ENCODE results near the gene OLFM2. TPM values are rescaled to one million over a fixed set of nuclear protein-coding genes. Genes with fewer than 3 reads are reported as not detected.

OLFM2 gene
- total and polyA plus RNA-seq, 4 experiments from 2014 or later = 5.0 to 10.4 (median 9.4) TPM

DNA sequence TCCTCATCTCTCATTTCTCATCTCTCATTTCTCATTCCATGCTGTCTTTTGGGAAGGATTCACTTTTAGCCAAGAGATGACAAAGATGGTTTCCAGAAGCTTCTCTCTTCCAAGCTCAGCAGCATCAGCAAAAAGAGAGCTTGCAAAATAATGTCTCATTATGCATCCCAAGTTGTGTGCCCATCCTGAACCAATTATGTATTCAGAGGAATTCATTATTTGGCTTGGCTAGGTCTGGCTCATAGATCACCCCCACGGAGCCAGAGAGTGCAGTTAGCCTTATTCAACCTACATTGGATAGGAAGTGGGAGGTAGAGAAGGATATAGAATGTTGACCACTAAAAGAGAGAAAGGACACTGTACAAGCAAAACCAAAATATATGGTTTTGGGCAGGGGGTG is 5.4 kb upstream of the OLFM2 start:
- H3K9me3 Mint-ChIP-seq = peaks cover 0 to 27% (median 16%) of the 10 kb centered on the region in 8 donors
- peaks cover 19 to 26% of the 10 kb centered on the region in 2 donors for H3K27me3 Mint-ChIP-seq
- no peaks in the 10 kb centered on the region for H3K36me3 ChIP-seq (ENCODE audit: insufficient read depth, low read length)
- no peak overlapping the region for H3K4me3 ChIP-seq (ENCODE audit: low read length in 2 of 2)
- no peak overlapping the region for H3K27ac Mint-ChIP-seq
- peaks cover 5% of the 10 kb centered on the region for H3K4me1 ChIP-seq (ENCODE audit: insufficient read depth, low read length)
- POLR2A ChIA-PET (ENCODE audit: partially characterized antibody) = no interaction called here
- intact Hi-C loops (cut with micrococcal nuclease) = no loop called here
- H3K9me3 ChIP-seq (ENCODE audit: control insufficient read depth in 1 of 2, low read length in 2 of 2) = peaks cover 0 to 6% of the 10 kb centered on the region in 2 donors
- DNase-seq = no peak
- peaks cover 4 to 6% (median 5%) of the 10 kb centered on the region in 4 donors for H3K4me1 Mint-ChIP-seq
- no peak overlapping the region for H3K4me3 Mint-ChIP-seq
- CTCF ChIA-PET (ENCODE audit: partially characterized antibody) = interaction anchor here (1.3 kb wide), 1 partner anchor 86 kb away, joined by 5 read pairs; no protein-coding TSS in a partner anchor
- peaks cover 7% of the 10 kb centered on the region for H3K27me3 ChIP-seq (ENCODE audit: insufficient read depth, low read length)
- peaks cover 0 to 4% of the 10 kb centered on the region in 2 donors for H3K36me3 Mint-ChIP-seq
- H3K27ac ChIP-seq (ENCODE audit: low read depth, low read length) = no peak overlapping the region

DNA sequence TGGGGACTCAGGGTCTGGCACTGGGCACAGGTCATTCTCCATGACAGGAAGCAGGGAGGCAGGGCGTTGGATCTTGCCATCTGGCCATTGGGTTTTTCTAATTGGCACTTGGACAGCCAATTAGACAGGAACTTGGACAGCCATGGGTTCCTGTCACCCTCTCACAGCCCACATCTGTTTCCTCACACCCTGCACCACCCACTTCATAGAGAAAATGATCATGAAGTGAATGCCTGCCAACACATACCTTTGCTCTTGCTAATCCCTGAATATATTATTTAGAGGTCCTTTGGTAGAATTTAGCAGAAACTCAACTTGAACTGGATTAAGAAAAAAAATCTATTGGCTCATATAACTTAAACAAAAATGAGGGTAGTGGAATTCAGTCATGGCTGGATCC is 4.9 kb upstream of the OLFM2 start:
- peaks cover 0 to 4% of the 10 kb centered on the region in 2 donors for H3K36me3 Mint-ChIP-seq
- intact Hi-C loops (cut with micrococcal nuclease) = no loop called here

DNA sequence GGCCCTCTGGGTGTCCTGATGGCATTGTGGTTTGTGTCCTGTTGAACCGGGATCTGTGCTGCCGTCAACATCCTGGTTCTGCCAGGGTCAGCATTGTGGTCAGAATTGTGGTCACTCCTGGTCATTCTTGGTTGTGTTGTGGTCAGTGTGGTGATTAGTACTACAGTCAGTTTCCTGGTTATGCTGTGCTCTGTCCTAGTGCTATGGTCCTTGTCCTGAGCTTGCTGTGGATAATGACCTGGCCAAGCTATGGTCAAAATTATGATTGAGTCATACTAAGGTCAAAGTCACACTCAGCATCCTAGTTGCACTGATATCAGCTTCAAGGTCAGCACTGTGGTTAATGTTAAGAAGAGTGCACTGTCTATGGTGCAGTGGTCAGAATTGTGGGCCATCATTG is 4.5 kb upstream of the OLFM2 start:
- no peaks in the 10 kb centered on the region for H3K36me3 ChIP-seq (ENCODE audit: insufficient read depth, low read length)
- CTCF ChIA-PET (ENCODE audit: partially characterized antibody) = interaction anchor here (1.3 kb wide), 1 partner anchor 87 kb away, joined by 5 read pairs; no protein-coding TSS in a partner anchor
- Mint-ChIP-seq H3K36me3 (peaks cover 0 to 4% of the 10 kb centered on the region in 2 donors), H3K27me3 (peaks cover 20 to 27% of the 10 kb centered on the region in 2 donors), H3K4me3 (no peak overlapping the region), H3K9me3 (peaks cover 0 to 27% (median 16%) of the 10 kb centered on the region in 8 donors), H3K4me1 (peaks cover 5 to 9% (median 7%) of the 10 kb centered on the region in 4 donors), H3K27ac (no peak overlapping the region)
- intact Hi-C loops (cut with micrococcal nuclease) = no loop called here
- peaks cover 9% of the 10 kb centered on the region for H3K4me1 ChIP-seq (ENCODE audit: insufficient read depth, low read length)
- DNase-seq = no peak
- POLR2A ChIA-PET (ENCODE audit: partially characterized antibody) = no interaction called here
- peaks cover 9% of the 10 kb centered on the region for H3K27me3 ChIP-seq (ENCODE audit: insufficient read depth, low read length)
- H3K27ac ChIP-seq (ENCODE audit: low read depth, low read length) = no peak overlapping the region
- H3K9me3 ChIP-seq (ENCODE audit: control insufficient read depth in 1 of 2, low read length in 2 of 2) = peaks cover 0 to 6% of the 10 kb centered on the region in 2 donors
- no peak overlapping the region for H3K4me3 ChIP-seq (ENCODE audit: low read length in 2 of 2)

More for the DNA sequence above, 4.9 kb upstream of the OLFM2 start:
- Mint-ChIP-seq H3K9me3 (peaks cover 0 to 27% (median 16%) of the 10 kb centered on the region in 8 donors), H3K27me3 (peaks cover 19 to 26% of the 10 kb centered on the region in 2 donors), H3K27ac (no peak overlapping the region), H3K4me1 (peaks cover 5 to 8% (median 6%) of the 10 kb centered on the region in 4 donors), H3K4me3 (no peak overlapping the region)
- no peak overlapping the region for H3K27ac ChIP-seq (ENCODE audit: low read depth, low read length)
- ChIA-PET POLR2A (ENCODE audit: partially characterized antibody) (no interaction called here), CTCF (ENCODE audit: partially characterized antibody) (interaction anchor here (1.3 kb wide), 1 partner anchor 86 kb away, joined by 5 read pairs; no protein-coding TSS in a partner anchor)
- H3K27me3 ChIP-seq (ENCODE audit: insufficient read depth, low read length) = peaks cover 9% of the 10 kb centered on the region
- H3K4me3 ChIP-seq (ENCODE audit: low read length in 2 of 2) = no peak overlapping the region
- no peak for DNase-seq
- peaks cover 0 to 6% of the 10 kb centered on the region in 2 donors for H3K9me3 ChIP-seq (ENCODE audit: control insufficient read depth in 1 of 2, low read length in 2 of 2)
- H3K36me3 ChIP-seq (ENCODE audit: insufficient read depth, low read length) = no peaks in the 10 kb centered on the region
- H3K4me1 ChIP-seq (ENCODE audit: insufficient read depth, low read length) = peaks cover 6% of the 10 kb centered on the region

DNA sequence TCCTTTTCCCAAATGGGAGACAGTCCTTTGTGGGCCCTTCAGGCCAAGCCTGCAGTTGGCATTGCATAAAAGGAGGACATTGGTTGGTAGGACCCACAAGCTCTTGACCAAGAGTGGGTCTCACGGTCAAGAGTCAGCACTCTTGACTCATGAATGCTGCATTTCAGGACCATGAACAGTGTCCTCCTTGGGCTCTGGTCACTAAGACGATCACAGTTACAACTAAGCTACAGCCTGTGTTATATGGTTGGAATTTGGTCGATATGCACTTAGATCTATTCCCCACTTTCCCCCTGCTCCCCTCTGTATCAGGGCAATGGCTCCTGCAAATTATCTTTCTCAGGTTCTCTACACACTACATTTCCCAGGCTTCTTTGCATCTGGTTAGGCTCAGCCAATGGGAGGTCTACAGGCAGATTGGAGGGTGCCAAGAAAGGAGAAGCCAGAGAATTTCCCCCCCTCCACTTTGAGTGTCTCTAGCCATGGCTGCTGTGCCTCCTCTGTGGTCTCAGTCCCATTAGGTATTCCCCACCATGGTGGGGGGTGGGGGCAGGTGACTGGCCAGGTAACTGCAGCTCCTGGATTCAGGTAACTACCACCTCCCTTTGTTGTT is 3.1 kb upstream of the OLFM2 start:
- intact Hi-C loops (cut with micrococcal nuclease) = no loop called here
- no peak overlapping the region for H3K4me3 ChIP-seq (ENCODE audit: low read length in 2 of 2)
- Mint-ChIP-seq H3K36me3 (peaks cover 0 to 4% of the 10 kb centered on the region in 2 donors), H3K9me3 (peaks cover 0 to 26% (median 16%) of the 10 kb centered on the region in 8 donors), H3K27ac (no peak overlapping the region), H3K4me1 (peaks cover 12 to 22% (median 18%) of the 10 kb centered on the region in 4 donors), H3K4me3 (peak overlapping the region in 2 of 8 donors; percentile 39 to 46), H3K27me3 (peaks cover 34 to 37% of the 10 kb centered on the region in 2 donors)
- no peak for DNase-seq
- POLR2A ChIA-PET (ENCODE audit: partially characterized antibody) = no interaction called here
- peaks cover 20% of the 10 kb centered on the region for H3K27me3 ChIP-seq (ENCODE audit: insufficient read depth, low read length)
- no peaks in the 10 kb centered on the region for H3K36me3 ChIP-seq (ENCODE audit: insufficient read depth, low read length)
- CTCF ChIA-PET (ENCODE audit: partially characterized antibody) = interaction anchor here (1.6 kb wide), 1 partner anchor 88 kb away, joined by 4 read pairs; no protein-coding TSS in a partner anchor
- no peak overlapping the region for H3K27ac ChIP-seq (ENCODE audit: low read depth, low read length)
- peaks cover 0 to 6% of the 10 kb centered on the region in 2 donors for H3K9me3 ChIP-seq (ENCODE audit: control insufficient read depth in 1 of 2, low read length in 2 of 2)
- peaks cover 23% of the 10 kb centered on the region for H3K4me1 ChIP-seq (ENCODE audit: insufficient read depth, low read length)

DNA sequence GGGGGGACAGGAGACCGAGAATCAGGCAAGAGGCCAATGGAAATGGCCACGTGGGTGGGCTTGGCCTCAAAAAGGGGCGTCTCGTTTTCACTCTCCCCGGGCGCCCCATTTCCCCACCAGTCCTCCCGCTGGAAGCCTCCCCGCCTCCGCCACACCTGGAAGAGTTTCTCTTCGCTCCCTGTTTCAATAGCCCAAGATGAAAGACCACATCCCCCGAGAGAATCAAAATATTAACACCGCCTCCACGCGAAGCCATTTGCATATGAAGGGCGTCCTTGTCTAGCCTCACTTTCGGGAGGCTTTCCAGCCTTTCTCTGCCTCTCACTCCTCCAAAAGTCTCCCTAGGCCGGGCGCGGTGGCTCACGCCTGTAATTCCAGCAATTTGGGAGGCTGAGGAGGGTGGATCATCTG is 691 bp upstream of the OLFM2 start:
- H3K27me3 ChIP-seq (ENCODE audit: insufficient read depth, low read length) = peaks cover 24% of the 10 kb centered on the region
- H3K27me3 Mint-ChIP-seq = peaks cover 41 to 51% of the 10 kb centered on the region in 2 donors
- H3K9me3 Mint-ChIP-seq = peaks cover 0 to 13% (median 8%) of the 10 kb centered on the region in 8 donors
- CTCF ChIA-PET (ENCODE audit: partially characterized antibody) = no interaction called here
- peak overlapping the region in 1 of 2 donors; percentile 24 for H3K4me3 ChIP-seq (ENCODE audit: low read length in 2 of 2)
- H3K36me3 ChIP-seq (ENCODE audit: insufficient read depth, low read length) = no peaks in the 10 kb centered on the region
- H3K4me1 Mint-ChIP-seq = peaks cover 12 to 28% (median 21%) of the 10 kb centered on the region in 4 donors
- peak overlapping the region in 3 of 7 donors; percentile 1 to 35 (median 19) for H3K27ac Mint-ChIP-seq
- no peak for DNase-seq
- peak overlapping the region; percentile 49 to 93 (median 68) for H3K4me3 Mint-ChIP-seq
- H3K27ac ChIP-seq (ENCODE audit: low read depth, low read length) = no peak overlapping the region
- POLR2A ChIA-PET (ENCODE audit: partially characterized antibody) = no interaction called here
- H3K4me1 ChIP-seq (ENCODE audit: insufficient read depth, low read length) = peaks cover 30% of the 10 kb centered on the region
- H3K36me3 Mint-ChIP-seq = no peaks in the 10 kb centered on the region
- intact Hi-C loops (cut with micrococcal nuclease) = no loop called here
- peaks cover 0 to 4% of the 10 kb centered on the region in 2 donors for H3K9me3 ChIP-seq (ENCODE audit: control insufficient read depth in 1 of 2, low read length in 2 of 2)

DNA sequence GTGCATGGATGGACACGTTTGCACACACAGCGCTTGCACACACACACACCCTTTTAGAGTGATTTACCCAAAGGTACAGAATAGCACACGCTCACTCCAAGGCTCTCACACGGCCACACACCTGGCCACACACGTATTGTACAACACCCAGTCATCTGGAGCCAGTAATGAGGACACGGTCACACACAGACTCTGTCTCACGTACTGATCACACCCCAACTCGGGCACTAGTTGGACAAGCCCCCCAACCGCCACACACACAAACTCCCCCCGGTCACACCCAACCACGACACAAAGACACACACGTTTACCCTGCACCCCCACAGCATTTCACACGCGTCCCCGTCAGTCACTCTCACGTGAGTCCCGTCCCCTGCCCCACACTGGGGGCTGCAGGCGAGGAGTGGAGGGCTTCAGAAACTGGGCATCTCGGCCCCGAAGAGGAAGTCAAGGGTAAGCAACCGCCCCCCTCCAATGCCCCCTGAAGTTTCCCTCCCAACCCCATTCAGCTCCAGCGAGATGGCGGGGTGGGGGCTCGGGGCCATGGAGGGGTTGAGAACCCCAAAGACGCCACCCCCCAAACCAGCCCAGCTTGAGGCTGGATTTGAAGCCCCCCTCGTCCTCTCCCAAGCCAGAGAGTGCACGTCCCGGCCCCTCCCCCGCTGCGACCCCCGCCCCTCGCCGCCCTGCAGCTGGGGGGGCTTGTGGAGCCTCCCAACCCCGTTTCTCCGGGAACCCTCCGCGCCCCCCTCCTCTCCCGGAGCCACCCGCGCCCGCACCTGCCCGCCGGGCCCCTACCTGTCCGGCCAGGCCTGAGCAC is 599 bp downstream of the OLFM2 start:
- H3K4me3 ChIP-seq (ENCODE audit: low read length in 2 of 2) = no peak overlapping the region
- no peaks in the 10 kb centered on the region for H3K36me3 ChIP-seq (ENCODE audit: insufficient read depth, low read length)
- H3K27ac ChIP-seq (ENCODE audit: low read depth, low read length) = no peak overlapping the region
- Mint-ChIP-seq H3K4me3 (peak overlapping the region; percentile 72 to 90 (median 83)), H3K27me3 (peaks cover 41 to 52% of the 10 kb centered on the region in 2 donors), H3K27ac (peak overlapping the region in 3 of 7 donors; percentile 19 to 83 (median 19)), H3K4me1 (peaks cover 15 to 32% (median 25%) of the 10 kb centered on the region in 4 donors), H3K9me3 (peaks cover 0 to 2% (median 0%) of the 10 kb centered on the region in 8 donors), H3K36me3 (no peaks in the 10 kb centered on the region)
- H3K9me3 ChIP-seq (ENCODE audit: control insufficient read depth in 1 of 2, low read length in 2 of 2) = no peaks in the 10 kb centered on the region
- ChIA-PET POLR2A (ENCODE audit: partially characterized antibody) (no interaction called here), CTCF (ENCODE audit: partially characterized antibody) (no interaction called here)
- no peak for DNase-seq
- intact Hi-C loops (cut with micrococcal nuclease) = loop anchor here (2.0 kb wide), 1 partner anchor 177 kb away; no protein-coding TSS in a partner anchor
- H3K27me3 ChIP-seq (ENCODE audit: insufficient read depth, low read length) = peaks cover 24% of the 10 kb centered on the region
- H3K4me1 ChIP-seq (ENCODE audit: insufficient read depth, low read length) = peaks cover 30% of the 10 kb centered on the region

All from CD4-positive, alpha-beta memory T cell (primary cell).